ENCODE results near the gene NHLH2.

The NHLH2 gene

GRCh38 chr1:115867216-115867615, 26.3 kb upstream of the NHLH2 start (continued):
- TF ChIP-seq ZNF280C (tag by site-specific recombination; IDR thresholded peaks at IDR 0.05) (no peak), REST (tag by site-specific recombination; IDR thresholded peaks at IDR 0.05) (no peak), KLF10 (tag by site-specific recombination; IDR thresholded peaks at IDR 0.05) (no peak)

- ChIA-PET POLR2A (no interaction called here), CTCF (no interaction called here)
- no peak overlapping the region for H3K4me3 ChIP-seq (ENCODE audit: low read depth, low read length)
- no peaks in the 10 kb centered on the region for H3K9me3 ChIP-seq (ENCODE audit: control insufficient read depth, insufficient read depth, low read depth, low read length)
- no peaks in the 10 kb centered on the region for H3K4me1 ChIP-seq (ENCODE audit: control insufficient read depth, insufficient read depth, low read length)
- H3K27ac ChIP-seq (ENCODE audit: extremely low read depth, low read depth, low read length): no peak overlapping the region
- TF ChIP-seq YY2 (tag by site-specific recombination; IDR thresholded peaks at IDR 0.05): no peak
- H3K36me3 ChIP-seq (ENCODE audit: control insufficient read depth in 2 of 2, insufficient read depth in 1 of 2, low read length in 2 of 2): no peaks in the 10 kb centered on the region
Measured at GRCh38 chr1:115865704-115866380, 24.9 kb upstream of the NHLH2 start.

GRCh38 chr1:115862403-115862802, 21.5 kb upstream of the NHLH2 start:
- TF ChIP-seq ZBTB20 (tag by site-specific recombination; IDR thresholded peaks at IDR 0.05) (no peak), ZNF169 (tag by site-specific recombination; IDR thresholded peaks at IDR 0.05) (no peak), YY2 (tag by site-specific recombination; IDR thresholded peaks at IDR 0.05) (no peak), PRDM1 (tag by site-specific recombination; IDR thresholded peaks at IDR 0.05) (no peak), MYNN (tag by site-specific recombination; IDR thresholded peaks at IDR 0.05; ENCODE audit: borderline replicate concordance) (no peak), ZNF175 (tag by site-specific recombination; IDR thresholded peaks at IDR 0.05) (no peak), ZNF521 (tag by site-specific recombination; IDR thresholded peaks at IDR 0.05) (no peak), ZNF558 (tag by site-specific recombination; IDR thresholded peaks at IDR 0.05) (no peak), KLF10 (tag by site-specific recombination; IDR thresholded peaks at IDR 0.05) (no peak), GLIS1 (tag by site-specific recombination; IDR thresholded peaks at IDR 0.05) (no peak), ZNF324 (tag by site-specific recombination; IDR thresholded peaks at IDR 0.05) (no peak), BCL6B (tag by site-specific recombination; IDR thresholded peaks at IDR 0.05) (no peak), ZNF155 (tag by site-specific recombination; IDR thresholded peaks at IDR 0.05) (no peak), PBX3 (CRISPR knock-in tag; IDR thresholded peaks at IDR 0.05) (no peak), HOXD13 (CRISPR knock-in tag; IDR thresholded peaks at IDR 0.05; ENCODE audit: borderline replicate concordance) (no peak)
- Histone ChIP-seq H3K36me3 (ENCODE audit: control insufficient read depth in 2 of 2, insufficient read depth in 1 of 2, low read length in 2 of 2) (no peaks in the 10 kb centered on the region), H3K4me3 (ENCODE audit: low read depth, low read length) (no peak overlapping the region), H3K4me1 (ENCODE audit: control insufficient read depth, insufficient read depth, low read length) (no peaks in the 10 kb centered on the region), H3K27ac (ENCODE audit: extremely low read depth, low read depth, low read length) (no peak overlapping the region), H3K9me3 (ENCODE audit: control insufficient read depth, insufficient read depth, low read depth, low read length) (no peaks in the 10 kb centered on the region)
- ChIA-PET CTCF (no interaction called here), POLR2A (no interaction called here)

All from HEK293 (cell line).